ENCODE measurements around the gene LIN28B.

DNA sequence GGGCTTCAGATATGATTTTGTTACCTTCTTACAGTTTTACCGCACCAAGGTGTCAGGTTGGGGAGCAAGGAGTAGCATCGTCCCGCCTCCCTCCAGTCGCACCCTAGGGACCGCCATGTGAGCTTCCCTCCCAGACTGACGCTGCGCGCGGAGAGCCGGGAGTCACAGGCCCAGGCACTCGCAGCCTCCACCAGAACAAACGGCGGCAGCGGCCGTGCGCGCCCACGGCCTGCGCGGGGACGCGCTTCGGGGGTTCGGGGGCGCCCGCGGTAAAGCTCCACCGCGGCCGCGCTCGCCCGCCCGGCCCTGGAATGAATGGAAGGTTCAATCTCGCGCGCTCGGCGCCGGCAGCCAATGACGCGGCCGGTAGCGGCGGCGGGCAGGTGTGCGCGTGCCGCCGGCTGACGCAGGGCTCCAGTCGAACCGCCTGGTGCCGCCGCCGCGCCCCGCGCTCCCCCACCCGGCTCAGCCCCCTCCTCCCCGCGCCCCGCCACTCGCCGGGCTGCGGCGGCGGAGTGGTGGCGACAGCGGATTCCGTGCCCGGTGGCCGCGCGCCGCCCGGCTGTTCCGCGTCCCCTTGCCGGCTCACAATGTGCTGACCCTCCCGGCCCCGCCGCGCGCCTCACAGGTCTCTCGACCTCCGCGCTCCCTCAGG is 16.5 kb upstream of the LIN28B start:
- TF ChIP-seq POLR2AphosphoS5 (IDR thresholded peaks at IDR 0.05; ENCODE audit: low read depth, low read length) (no peak), CBX3 (IDR thresholded peaks at IDR 0.05; ENCODE audit: low read depth) (no peak), SIN3A (IDR thresholded peaks at IDR 0.05; ENCODE audit: low read depth) (no peak), ELF1 (IDR thresholded peaks at IDR 0.05; ENCODE audit: borderline replicate concordance, low read depth) (no peak), EGR1 (IDR thresholded peaks at IDR 0.05; ENCODE audit: low read depth) (no peak), POLR2A (IDR thresholded peaks at IDR 0.05; ENCODE audit: borderline replicate concordance, extremely low read depth, insufficient read depth, insufficient read length) (no peak), EZH2phosphoT487 (IDR thresholded peaks at IDR 0.05; ENCODE audit: borderline replicate concordance) (no peak), CEBPB (IDR thresholded peaks at IDR 0.05; ENCODE audit: low read depth) (no peak), ZFX (IDR thresholded peaks at IDR 0.05) (no peak), FOSL1 (IDR thresholded peaks at IDR 0.05; ENCODE audit: low read depth) (no peak)
- TF ChIP-seq, protein P1, sequence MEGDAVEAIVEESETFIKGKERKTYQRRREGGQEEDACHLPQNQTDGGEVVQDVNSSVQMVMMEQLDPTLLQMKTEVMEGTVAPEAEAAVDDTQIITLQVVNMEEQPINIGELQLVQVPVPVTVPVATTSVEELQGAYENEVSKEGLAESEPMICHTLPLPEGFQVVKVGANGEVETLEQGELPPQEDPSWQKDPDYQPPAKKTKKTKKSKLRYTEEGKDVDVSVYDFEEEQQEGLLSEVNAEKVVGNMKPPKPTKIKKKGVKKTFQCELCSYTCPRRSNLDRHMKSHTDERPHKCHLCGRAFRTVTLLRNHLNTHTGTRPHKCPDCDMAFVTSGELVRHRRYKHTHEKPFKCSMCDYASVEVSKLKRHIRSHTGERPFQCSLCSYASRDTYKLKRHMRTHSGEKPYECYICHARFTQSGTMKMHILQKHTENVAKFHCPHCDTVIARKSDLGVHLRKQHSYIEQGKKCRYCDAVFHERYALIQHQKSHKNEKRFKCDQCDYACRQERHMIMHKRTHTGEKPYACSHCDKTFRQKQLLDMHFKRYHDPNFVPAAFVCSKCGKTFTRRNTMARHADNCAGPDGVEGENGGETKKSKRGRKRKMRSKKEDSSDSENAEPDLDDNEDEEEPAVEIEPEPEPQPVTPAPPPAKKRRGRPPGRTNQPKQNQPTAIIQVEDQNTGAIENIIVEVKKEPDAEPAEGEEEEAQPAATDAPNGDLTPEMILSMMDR (IDR thresholded peaks at IDR 0.05 in 2 of 3, conservative IDR thresholded peaks at IDR 0.05 in 1 of 3; ENCODE audit: borderline replicate concordance in 1 of 3, insufficient read depth in 1 of 3, low read depth in 2 of 3, low read length in 2 of 3) = no peak
- TF ChIP-seq, protein P2, sequence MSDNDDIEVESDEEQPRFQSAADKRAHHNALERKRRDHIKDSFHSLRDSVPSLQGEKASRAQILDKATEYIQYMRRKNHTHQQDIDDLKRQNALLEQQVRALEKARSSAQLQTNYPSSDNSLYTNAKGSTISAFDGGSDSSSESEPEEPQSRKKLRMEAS (IDR thresholded peaks at IDR 0.05) = no peak
- TF ChIP-seq, protein P3, sequence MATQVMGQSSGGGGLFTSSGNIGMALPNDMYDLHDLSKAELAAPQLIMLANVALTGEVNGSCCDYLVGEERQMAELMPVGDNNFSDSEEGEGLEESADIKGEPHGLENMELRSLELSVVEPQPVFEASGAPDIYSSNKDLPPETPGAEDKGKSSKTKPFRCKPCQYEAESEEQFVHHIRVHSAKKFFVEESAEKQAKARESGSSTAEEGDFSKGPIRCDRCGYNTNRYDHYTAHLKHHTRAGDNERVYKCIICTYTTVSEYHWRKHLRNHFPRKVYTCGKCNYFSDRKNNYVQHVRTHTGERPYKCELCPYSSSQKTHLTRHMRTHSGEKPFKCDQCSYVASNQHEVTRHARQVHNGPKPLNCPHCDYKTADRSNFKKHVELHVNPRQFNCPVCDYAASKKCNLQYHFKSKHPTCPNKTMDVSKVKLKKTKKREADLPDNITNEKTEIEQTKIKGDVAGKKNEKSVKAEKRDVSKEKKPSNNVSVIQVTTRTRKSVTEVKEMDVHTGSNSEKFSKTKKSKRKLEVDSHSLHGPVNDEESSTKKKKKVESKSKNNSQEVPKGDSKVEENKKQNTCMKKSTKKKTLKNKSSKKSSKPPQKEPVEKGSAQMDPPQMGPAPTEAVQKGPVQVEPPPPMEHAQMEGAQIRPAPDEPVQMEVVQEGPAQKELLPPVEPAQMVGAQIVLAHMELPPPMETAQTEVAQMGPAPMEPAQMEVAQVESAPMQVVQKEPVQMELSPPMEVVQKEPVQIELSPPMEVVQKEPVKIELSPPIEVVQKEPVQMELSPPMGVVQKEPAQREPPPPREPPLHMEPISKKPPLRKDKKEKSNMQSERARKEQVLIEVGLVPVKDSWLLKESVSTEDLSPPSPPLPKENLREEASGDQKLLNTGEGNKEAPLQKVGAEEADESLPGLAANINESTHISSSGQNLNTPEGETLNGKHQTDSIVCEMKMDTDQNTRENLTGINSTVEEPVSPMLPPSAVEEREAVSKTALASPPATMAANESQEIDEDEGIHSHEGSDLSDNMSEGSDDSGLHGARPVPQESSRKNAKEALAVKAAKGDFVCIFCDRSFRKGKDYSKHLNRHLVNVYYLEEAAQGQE (IDR thresholded peaks at IDR 0.05; ENCODE audit: low read depth) = no peak
- TF ChIP-seq, protein P4, sequence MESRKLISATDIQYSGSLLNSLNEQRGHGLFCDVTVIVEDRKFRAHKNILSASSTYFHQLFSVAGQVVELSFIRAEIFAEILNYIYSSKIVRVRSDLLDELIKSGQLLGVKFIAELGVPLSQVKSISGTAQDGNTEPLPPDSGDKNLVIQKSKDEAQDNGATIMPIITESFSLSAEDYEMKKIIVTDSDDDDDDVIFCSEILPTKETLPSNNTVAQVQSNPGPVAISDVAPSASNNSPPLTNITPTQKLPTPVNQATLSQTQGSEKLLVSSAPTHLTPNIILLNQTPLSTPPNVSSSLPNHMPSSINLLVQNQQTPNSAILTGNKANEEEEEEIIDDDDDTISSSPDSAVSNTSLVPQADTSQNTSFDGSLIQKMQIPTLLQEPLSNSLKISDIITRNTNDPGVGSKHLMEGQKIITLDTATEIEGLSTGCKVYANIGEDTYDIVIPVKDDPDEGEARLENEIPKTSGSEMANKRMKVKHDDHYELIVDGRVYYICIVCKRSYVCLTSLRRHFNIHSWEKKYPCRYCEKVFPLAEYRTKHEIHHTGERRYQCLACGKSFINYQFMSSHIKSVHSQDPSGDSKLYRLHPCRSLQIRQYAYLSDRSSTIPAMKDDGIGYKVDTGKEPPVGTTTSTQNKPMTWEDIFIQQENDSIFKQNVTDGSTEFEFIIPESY (IDR thresholded peaks at IDR 0.05; ENCODE audit: extremely low read depth, insufficient replicate concordance, low read length) = no peak

All from HCT116 (cell line).